HepG2 (cell line): ENCODE data around the gene NGDN. TPM values are rescaled to one million over a fixed set of nuclear protein-coding genes. Genes with fewer than 3 reads are reported as not detected.
A peak's percentile ranks its signal among the peaks of the same experiment; 100 is the strongest.

ENCODE experiments used
- AKNA ChIP-seq: sonication (generic); formaldehyde crosslinking; IDR thresholded peaks from 2 replicates; pipeline ENCODE4 v1.4.0; 2020; ENCODE audit warnings: missing genetic modification reagents, borderline replicate concordance
- ARID2 ChIP-seq: sonication (generic); formaldehyde crosslinking; IDR thresholded peaks from 2 replicates; pipeline ENCODE4 v1.8.1; 2022; ENCODE audit warnings: mild to moderate bottlenecking, missing genetic modification reagents, borderline replicate concordance
- GABPB1 ChIP-seq: IDR thresholded peaks from 2 replicates; pipeline ENCODE4 v1.6.1; 2016; ENCODE audit warnings: mild to moderate bottlenecking, missing genetic modification reagents, moderate library complexity, missing compliant biosample characterization
- HNRNPLL ChIP-seq: fragments of 200-400 bp; formaldehyde crosslinking; IDR thresholded peaks from 2 replicates; pipeline ENCODE4 v1.6.1; 2017; ENCODE audit warnings: mild to moderate bottlenecking, low read depth, low read length; ENCODE audit not compliant: poor library complexity, severe bottlenecking
- IRX3 ChIP-seq: sonication (generic); formaldehyde crosslinking; IDR thresholded peaks from 2 replicates; pipeline ENCODE4 v1.8.1; 2023; ENCODE audit warnings: mild to moderate bottlenecking, low read depth, missing genetic modification reagents, borderline replicate concordance
- MAX ChIP-seq: IDR thresholded peaks from 2 replicates; pipeline ENCODE4 v1.6.1; 2012; ENCODE audit warnings: inconsistent platforms
- PHF20 ChIP-seq: sonication (generic); formaldehyde crosslinking; IDR thresholded peaks from 2 replicates; pipeline ENCODE4 v1.5.0; 2020; ENCODE audit warnings: mild to moderate bottlenecking, missing genetic modification reagents
- RERE ChIP-seq: IDR thresholded peaks from 2 replicates; pipeline ENCODE4 v1.6.1; 2016; ENCODE audit warnings: low read depth, missing genetic modification reagents, missing compliant biosample characterization
- SMARCE1 ChIP-seq: fragments of 450-650 bp; IDR thresholded peaks from 2 replicates; pipeline ENCODE4 v1.6.1; 2017; ENCODE audit warnings: borderline replicate concordance
- TOPORS ChIP-seq: sonication (generic); formaldehyde crosslinking; IDR thresholded peaks from 2 replicates; pipeline ENCODE4 v1.8.0; 2023; ENCODE audit warnings: mild to moderate bottlenecking, missing genetic modification reagents
- ZNF253 ChIP-seq: sonication (generic); formaldehyde crosslinking; IDR thresholded peaks from 2 replicates; pipeline ENCODE4 v1.8.0; 2022; ENCODE audit warnings: mild to moderate bottlenecking, missing genetic modification reagents, borderline replicate concordance
- ZNF317 ChIP-seq: sonication (generic); formaldehyde crosslinking; IDR thresholded peaks from 2 replicates; pipeline ENCODE4 v1.5.0; 2020; ENCODE audit warnings: mild to moderate bottlenecking, missing genetic modification reagents
- ZNF34 ChIP-seq: sonication (generic); formaldehyde crosslinking; IDR thresholded peaks from 2 replicates; pipeline ENCODE4 v1.4.0; 2020; ENCODE audit warnings: mild to moderate bottlenecking, missing genetic modification reagents, borderline replicate concordance
- ZNF83 ChIP-seq: sonication (generic); formaldehyde crosslinking; IDR thresholded peaks from 2 replicates; pipeline ENCODE4 v1.4.0; 2020; ENCODE audit warnings: missing genetic modification reagents, mild to moderate bottlenecking, borderline replicate concordance
- polyA plus RNA-seq, 8 experiments: library from polyadenylated mRNA; depleted of rRNA in 3 of 8; stranded (reverse) in 7 of 8; unstranded in 1 of 8; fragments of >200 nt; fragmentation: Illumina TruSeq in 4 of 8; extraction: Trizol in 4 of 8; gene quantifications; 2 replicates each; pipeline versions ENCODE4 v1.2.1 to v1.2.3, GENCODE V29; 2011 to 2016; ENCODE audit warnings: low read depth in 4 of 8, missing spikeins in 1 of 8, mixed read lengths in 1 of 8; ENCODE audit not compliant: insufficient read depth in 1 of 8
- total RNA-seq, 5 experiments: library from RNA; depleted of rRNA; stranded (reverse); fragments of >200 nt; fragmentation: Illumina TruSeq; extraction: Trizol; gene quantifications; 2 replicates each; pipeline ENCODE4 v1.2.3, GENCODE V29; 2016; ENCODE audit warnings: low read depth in 1 of 5

NGDN gene
- total and polyA plus RNA-seq, 2 of the 13 experiments (the other 11 are each of a cell fraction or from before 2014, with no cell fraction given): 154 to 216 TPM

GRCh38 chr14:23469127-23469905, at the start of gene NGDN (continued):
- 0 out of 2 replicates have a peak, but pooled peaks have one; percentile 15 for TF ChIP-seq RERE (CRISPR knock-in tag)
- peak; percentile 100 for TF ChIP-seq PHF20 (CRISPR knock-in tag)
- TF ChIP-seq ZNF34: peak; percentile 99
- TF ChIP-seq SMARCE1: no peak
- TF ChIP-seq ZNF253 (CRISPR knock-in tag): peak; percentile 63; the same call in 1 of the 2 replicates
- TF ChIP-seq IRX3 (CRISPR knock-in tag): peak; percentile 36; the same call in 1 of the 2 replicates
- peak; percentile 88 for TF ChIP-seq MAX
- TF ChIP-seq ARID2: 0 out of 2 replicates have a peak, but pooled peaks have one; percentile 79
- TF ChIP-seq ZNF83 (CRISPR knock-in tag): peak; percentile 91; the same call in 1 of the 2 replicates
- TF ChIP-seq GABPB1: peak; percentile 99
- TF ChIP-seq AKNA (CRISPR knock-in tag): peak; percentile 39; the same call in 1 of the 2 replicates
- peak; percentile 72 for TF ChIP-seq ZNF317 (CRISPR knock-in tag)
- peak; percentile 55 for TF ChIP-seq HNRNPLL
- peak; percentile 93 for TF ChIP-seq TOPORS
